Measurements from ENCODE around the gene CPEB4.

DNA sequence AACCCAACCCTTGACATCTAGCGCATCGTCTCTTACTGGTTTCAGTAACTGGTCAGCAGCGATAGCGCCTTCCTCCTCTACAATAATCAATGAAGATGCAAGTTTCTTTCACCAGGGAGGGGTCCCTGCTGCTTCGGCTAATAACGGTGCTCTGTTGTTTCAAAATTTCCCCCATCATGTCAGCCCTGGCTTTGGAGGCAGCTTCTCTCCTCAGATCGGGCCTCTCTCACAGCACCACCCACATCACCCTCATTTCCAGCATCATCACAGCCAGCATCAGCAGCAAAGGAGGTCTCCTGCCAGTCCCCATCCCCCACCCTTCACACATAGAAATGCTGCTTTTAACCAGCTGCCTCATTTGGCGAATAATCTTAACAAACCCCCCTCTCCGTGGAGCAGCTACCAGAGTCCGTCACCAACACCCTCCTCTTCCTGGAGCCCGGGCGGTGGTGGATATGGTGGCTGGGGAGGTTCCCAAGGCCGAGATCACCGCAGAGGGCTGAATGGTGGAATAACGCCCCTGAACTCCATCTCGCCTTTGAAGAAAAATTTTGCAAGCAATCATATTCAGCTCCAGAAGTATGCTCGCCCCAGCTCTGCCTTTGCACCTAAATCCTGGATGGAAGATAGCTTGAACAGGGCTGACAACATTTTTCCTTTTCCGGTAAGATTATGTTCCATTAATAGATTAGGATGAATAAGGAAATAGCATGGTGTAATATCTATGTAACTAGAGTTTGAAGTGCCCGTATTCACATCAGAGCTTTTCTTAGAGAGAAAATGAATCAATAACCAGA lies 2.2 kb downstream of the CPEB4 start:
- TF ChIP-seq EZH2phosphoT487 (IDR thresholded peaks at IDR 0.05; ENCODE audit: insufficient read depth, low read depth) (no peak), EZH2 (IDR thresholded peaks at IDR 0.05; ENCODE audit: insufficient read depth, poor library complexity, severe bottlenecking) (no peak)

Data from GM23248 (cell line).